ENCODE data around the gene TSSK1B.

TSSK1B gene

GRCh38 chr5:113447498-113448050 is 12.8 kb upstream of the TSSK1B start:
- Histone ChIP-seq H3K9me3 (ENCODE audit: control insufficient read depth, low read length) (peaks cover 2% of the 10 kb centered on the region), H3K4me1 (ENCODE audit: control insufficient read depth, insufficient read depth, low read length) (no peaks in the 10 kb centered on the region), H3K36me3 (ENCODE audit: control insufficient read depth, insufficient read depth, low read length) (no peaks in the 10 kb centered on the region), H3K27ac (ENCODE audit: insufficient read depth, low read depth, low read length, poor library complexity, severe bottlenecking) (no peak overlapping the region), H3K27me3 (ENCODE audit: control insufficient read depth, insufficient read depth, low read length, poor library complexity, severe bottlenecking) (no peaks in the 10 kb centered on the region), H3K4me3 (ENCODE audit: insufficient read depth, low read depth, low read length) (no peak overlapping the region)
- WGBS, 2 experiments: 83 to 87% methylated on average over 3 to 4 of the region's 4 CpGs

- no peaks in the 10 kb centered on the region for H3K27me3 ChIP-seq (ENCODE audit: control insufficient read depth, insufficient read depth, low read length, poor library complexity, severe bottlenecking)
- H3K4me1 ChIP-seq (ENCODE audit: control insufficient read depth, insufficient read depth, low read length): no peaks in the 10 kb centered on the region
- H3K27ac ChIP-seq (ENCODE audit: insufficient read depth, low read depth, low read length, poor library complexity, severe bottlenecking): no peak overlapping the region
- H3K36me3 ChIP-seq (ENCODE audit: control insufficient read depth, insufficient read depth, low read length): no peaks in the 10 kb centered on the region
- H3K9me3 ChIP-seq (ENCODE audit: control insufficient read depth, low read length): peaks cover 2% of the 10 kb centered on the region
- H3K4me3 ChIP-seq (ENCODE audit: insufficient read depth, low read depth, low read length): no peak overlapping the region
- WGBS, 2 experiments: 96 to 100% methylated on average over 2 of the region's 2 CpGs
These were observed 11.7 kb upstream of the TSSK1B start for GRCh38 chr5:113446358-113446927.

DNA sequence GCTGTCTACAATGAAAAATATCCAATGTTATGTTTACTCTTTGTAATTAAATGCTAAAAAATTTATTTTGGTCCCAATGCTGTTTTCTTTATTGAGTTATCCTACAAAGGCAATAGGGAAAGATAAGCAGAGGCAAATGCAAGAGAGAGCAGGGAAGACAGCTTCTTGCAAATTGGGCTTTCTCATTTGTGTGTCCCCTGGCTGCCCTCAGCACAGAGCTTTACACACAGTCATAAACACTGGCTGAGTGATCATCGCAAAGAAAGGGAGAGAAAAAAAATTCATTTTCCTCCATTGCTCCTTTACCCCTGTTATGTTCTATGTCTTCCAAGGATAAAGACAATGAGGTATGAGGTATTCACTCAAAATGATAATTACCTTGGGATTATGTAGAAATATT is 2.3 kb upstream of the TSSK1B start:
- no peaks in the 10 kb centered on the region for H3K9me3 ChIP-seq (ENCODE audit: control insufficient read depth, low read length)
- H3K27ac ChIP-seq (ENCODE audit: insufficient read depth, low read depth, low read length, poor library complexity, severe bottlenecking): no peak overlapping the region
- no peaks in the 10 kb centered on the region for H3K27me3 ChIP-seq (ENCODE audit: control insufficient read depth, insufficient read depth, low read length, poor library complexity, severe bottlenecking)
- WGBS, 2 experiments: 93% methylated on average over 1 of the region's 1 CpG; no CpG with 5 or more reads in 1 of the 2 experiments
- H3K4me1 ChIP-seq (ENCODE audit: control insufficient read depth, insufficient read depth, low read length): no peaks in the 10 kb centered on the region
- H3K36me3 ChIP-seq (ENCODE audit: control insufficient read depth, insufficient read depth, low read length): no peaks in the 10 kb centered on the region
- H3K4me3 ChIP-seq (ENCODE audit: insufficient read depth, low read depth, low read length): no peak overlapping the region

DNA sequence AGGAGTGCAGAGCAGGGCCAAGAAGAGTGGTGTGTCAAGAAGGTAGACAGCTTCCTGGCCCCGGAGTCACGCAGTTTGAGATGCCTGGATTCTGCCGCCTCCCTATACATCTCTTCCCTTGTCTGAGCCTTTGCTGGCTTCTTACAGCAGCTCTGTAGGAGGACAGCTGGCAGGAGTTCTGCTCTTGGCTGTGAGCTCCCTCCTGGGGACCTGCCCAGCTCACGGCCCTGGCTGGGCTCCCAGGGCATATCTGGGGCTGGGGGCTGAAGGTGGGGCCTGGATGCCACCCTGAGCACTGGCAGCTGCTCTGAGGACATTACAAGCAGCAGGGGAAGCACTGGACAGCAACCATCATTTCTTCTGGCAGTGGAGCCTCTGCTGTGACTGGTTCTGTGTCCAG is 786 bp upstream of the TSSK1B start:
- Histone ChIP-seq H3K9me3 (ENCODE audit: control insufficient read depth, low read length) (no peaks in the 10 kb centered on the region), H3K36me3 (ENCODE audit: control insufficient read depth, insufficient read depth, low read length) (no peaks in the 10 kb centered on the region), H3K4me1 (ENCODE audit: control insufficient read depth, insufficient read depth, low read length) (no peaks in the 10 kb centered on the region), H3K27ac (ENCODE audit: insufficient read depth, low read depth, low read length, poor library complexity, severe bottlenecking) (no peak overlapping the region), H3K4me3 (ENCODE audit: insufficient read depth, low read depth, low read length) (no peak overlapping the region), H3K27me3 (ENCODE audit: control insufficient read depth, insufficient read depth, low read length, poor library complexity, severe bottlenecking) (no peaks in the 10 kb centered on the region)
- 90 to 92% methylated on average over 4 of the region's 4 CpGs for WGBS, 2 experiments

DNA sequence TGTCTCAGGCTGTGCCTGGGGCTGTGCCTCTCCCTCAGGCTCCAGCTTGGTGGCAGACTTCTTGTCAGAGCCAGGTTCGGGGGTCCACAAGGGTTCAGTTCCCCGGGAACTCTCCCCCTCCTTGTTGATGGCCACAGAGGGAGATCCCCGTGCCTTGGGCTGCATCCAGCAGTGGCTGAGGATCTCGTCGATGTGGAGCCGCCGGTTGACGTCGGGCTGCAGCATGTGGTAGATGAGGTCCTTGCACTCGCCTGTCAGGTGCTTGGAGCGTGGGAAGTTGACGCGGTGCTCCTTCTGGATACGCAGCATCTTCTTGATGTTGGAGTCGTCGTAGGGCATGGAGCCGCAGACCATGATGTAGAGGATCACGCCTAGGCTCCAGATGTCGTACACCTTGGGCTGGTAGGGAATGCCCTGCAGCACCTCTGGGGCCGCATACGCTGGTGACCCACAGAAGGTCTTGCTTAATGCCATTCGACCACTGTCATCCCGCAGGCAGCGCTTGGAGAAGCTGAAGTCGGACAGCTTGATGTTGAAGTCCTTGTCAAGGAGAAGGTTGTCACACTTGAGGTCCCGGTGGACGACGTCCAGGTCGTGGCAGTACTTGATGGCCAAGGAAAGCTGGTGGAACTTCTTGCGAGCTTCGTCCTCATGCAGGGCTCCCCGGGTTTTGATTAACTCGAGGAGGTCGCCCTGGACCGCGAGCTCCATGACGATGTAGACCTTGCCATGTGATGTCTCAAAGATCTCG is 752 bp downstream of the TSSK1B start:
- H3K36me3 ChIP-seq (ENCODE audit: control insufficient read depth, insufficient read depth, low read length): no peaks in the 10 kb centered on the region
- H3K4me3 ChIP-seq (ENCODE audit: insufficient read depth, low read depth, low read length): no peak overlapping the region
- no peak overlapping the region for H3K27ac ChIP-seq (ENCODE audit: insufficient read depth, low read depth, low read length, poor library complexity, severe bottlenecking)
- H3K4me1 ChIP-seq (ENCODE audit: control insufficient read depth, insufficient read depth, low read length): no peaks in the 10 kb centered on the region
- 94 to 95% methylated on average over 38 of the region's 38 CpGs for WGBS, 2 experiments
- H3K9me3 ChIP-seq (ENCODE audit: control insufficient read depth, low read length): no peaks in the 10 kb centered on the region
- H3K27me3 ChIP-seq (ENCODE audit: control insufficient read depth, insufficient read depth, low read length, poor library complexity, severe bottlenecking): no peaks in the 10 kb centered on the region

DNA sequence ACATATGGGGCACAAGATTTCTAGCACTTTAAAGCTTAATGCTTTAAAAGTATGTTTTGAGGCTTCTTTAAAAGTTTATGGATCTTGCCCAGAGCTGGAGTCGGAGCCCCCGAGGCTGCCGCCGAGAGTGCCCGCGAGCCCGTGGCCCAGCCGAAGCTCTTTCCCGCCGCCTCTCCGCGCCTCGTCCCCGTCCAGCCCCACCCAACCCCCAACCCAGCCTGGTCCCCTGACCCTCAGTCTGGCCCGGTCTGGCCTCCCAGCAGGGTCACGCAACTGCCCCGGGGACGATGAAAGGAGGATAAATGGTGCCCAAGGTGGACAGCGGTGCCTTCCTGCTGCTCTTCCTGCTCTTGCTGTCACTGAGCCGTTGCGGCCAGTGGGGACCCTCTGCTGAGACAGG is 1.7 kb downstream of the TSSK1B start:
- Histone ChIP-seq H3K4me3 (ENCODE audit: insufficient read depth, low read depth, low read length) (no peak overlapping the region), H3K4me1 (ENCODE audit: control insufficient read depth, insufficient read depth, low read length) (no peaks in the 10 kb centered on the region), H3K27me3 (ENCODE audit: control insufficient read depth, insufficient read depth, low read length, poor library complexity, severe bottlenecking) (no peaks in the 10 kb centered on the region), H3K27ac (ENCODE audit: insufficient read depth, low read depth, low read length, poor library complexity, severe bottlenecking) (no peak overlapping the region), H3K36me3 (ENCODE audit: control insufficient read depth, insufficient read depth, low read length) (no peaks in the 10 kb centered on the region), H3K9me3 (ENCODE audit: control insufficient read depth, low read length) (no peaks in the 10 kb centered on the region)
- WGBS, 2 experiments: 80 to 82% methylated on average over 21 of the region's 21 CpGs

- no peak overlapping the region for H3K27ac ChIP-seq (ENCODE audit: insufficient read depth, low read depth, low read length, poor library complexity, severe bottlenecking)
- WGBS, 2 experiments: 78 to 80% methylated on average over 3 of the region's 3 CpGs
These were observed 6.8 kb downstream of the TSSK1B start for GRCh38 chr5:113427871-113428574.

GRCh38 chr5:113425909-113426308 is 8.9 kb downstream of the TSSK1B start:
- 96 to 98% methylated on average over 3 of the region's 3 CpGs for WGBS, 2 experiments
- H3K27ac ChIP-seq (ENCODE audit: insufficient read depth, low read depth, low read length, poor library complexity, severe bottlenecking): no peak overlapping the region
- H3K36me3 ChIP-seq (ENCODE audit: control insufficient read depth, insufficient read depth, low read length): no peaks in the 10 kb centered on the region
- H3K4me1 ChIP-seq (ENCODE audit: control insufficient read depth, insufficient read depth, low read length): no peaks in the 10 kb centered on the region
- H3K4me3 ChIP-seq (ENCODE audit: insufficient read depth, low read depth, low read length): no peak overlapping the region
- no peaks in the 10 kb centered on the region for H3K9me3 ChIP-seq (ENCODE audit: control insufficient read depth, low read length)
- no peaks in the 10 kb centered on the region for H3K27me3 ChIP-seq (ENCODE audit: control insufficient read depth, insufficient read depth, low read length, poor library complexity, severe bottlenecking)

More at GRCh38 chr5:113427871-113428574, 6.8 kb downstream of the TSSK1B start:
- no peaks in the 10 kb centered on the region for H3K4me1 ChIP-seq (ENCODE audit: control insufficient read depth, insufficient read depth, low read length)
- H3K9me3 ChIP-seq (ENCODE audit: control insufficient read depth, low read length): no peaks in the 10 kb centered on the region
- H3K36me3 ChIP-seq (ENCODE audit: control insufficient read depth, insufficient read depth, low read length): no peaks in the 10 kb centered on the region
- no peaks in the 10 kb centered on the region for H3K27me3 ChIP-seq (ENCODE audit: control insufficient read depth, insufficient read depth, low read length, poor library complexity, severe bottlenecking)
- no peak overlapping the region for H3K4me3 ChIP-seq (ENCODE audit: insufficient read depth, low read depth, low read length)

DNA sequence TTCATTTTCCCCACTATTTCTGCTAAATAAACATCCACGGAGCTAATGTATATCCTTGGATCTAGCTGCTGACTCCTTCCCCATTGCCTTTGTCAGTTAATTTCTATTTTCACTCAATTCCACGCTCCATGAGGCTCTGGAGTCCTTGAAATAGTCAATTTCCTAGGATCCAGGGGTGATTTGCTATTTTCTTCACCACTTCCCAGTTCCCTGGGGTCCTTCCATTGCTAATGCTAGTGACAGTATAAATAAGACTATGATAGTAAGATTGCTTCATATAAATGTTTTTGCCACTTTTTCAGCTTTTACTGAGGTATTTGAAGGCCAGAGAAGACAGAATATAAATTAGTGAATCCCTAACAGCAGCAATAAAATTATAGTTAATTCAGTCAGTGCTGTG is 13.1 kb downstream of the TSSK1B start:
- no peak overlapping the region for H3K27ac ChIP-seq (ENCODE audit: insufficient read depth, low read depth, low read length, poor library complexity, severe bottlenecking)

GRCh38 chr5:113405530-113405929 is 29.3 kb downstream of the TSSK1B start:
- Histone ChIP-seq H3K4me1 (ENCODE audit: control insufficient read depth, insufficient read depth, low read length) (no peaks in the 10 kb centered on the region), H3K9me3 (ENCODE audit: control insufficient read depth, low read length) (no peaks in the 10 kb centered on the region), H3K4me3 (ENCODE audit: insufficient read depth, low read depth, low read length) (no peak overlapping the region), H3K27ac (ENCODE audit: insufficient read depth, low read depth, low read length, poor library complexity, severe bottlenecking) (no peak overlapping the region), H3K27me3 (ENCODE audit: control insufficient read depth, insufficient read depth, low read length, poor library complexity, severe bottlenecking) (no peaks in the 10 kb centered on the region), H3K36me3 (ENCODE audit: control insufficient read depth, insufficient read depth, low read length) (no peaks in the 10 kb centered on the region)
- WGBS, 2 experiments: 88 to 89% methylated on average over 4 to 5 of the region's 6 CpGs

More for the DNA sequence above, 13.1 kb downstream of the TSSK1B start:
- Histone ChIP-seq H3K4me3 (ENCODE audit: insufficient read depth, low read depth, low read length) (no peak overlapping the region), H3K36me3 (ENCODE audit: control insufficient read depth, insufficient read depth, low read length) (no peaks in the 10 kb centered on the region), H3K4me1 (ENCODE audit: control insufficient read depth, insufficient read depth, low read length) (no peaks in the 10 kb centered on the region), H3K27me3 (ENCODE audit: control insufficient read depth, insufficient read depth, low read length, poor library complexity, severe bottlenecking) (no peaks in the 10 kb centered on the region), H3K9me3 (ENCODE audit: control insufficient read depth, low read length) (no peaks in the 10 kb centered on the region)
- WGBS, 2 experiments: 87 to 91% methylated on average over 2 of the region's 2 CpGs

Data from ectodermal cell (in vitro differentiated cells).